Stomach (tissue), 4 donors: ENCODE results near the gene TRAPPC10.

Source experiments
- EP300 ChIP-seq: sonication (generic); formaldehyde crosslinking; IDR thresholded peaks from one replicate; pipeline ENCODE4 v1.6.1; 2017; ENCODE audit warnings: antibody characterized with exemption
- POLR2A ChIP-seq, 4 donors: fragments of 450-650 bp; IDR thresholded peaks; one replicate each; pipeline ENCODE4 v1.6.1; 2016; ENCODE audit warnings: antibody characterized with exemption in 4 of 4, control low read depth in 2 of 4, mild to moderate bottlenecking in 1 of 4, moderate library complexity in 1 of 4
- POLR2AphosphoS5 ChIP-seq, 3 donors: sonication (generic); formaldehyde crosslinking; IDR thresholded peaks; one replicate each; pipeline ENCODE4 v1.6.1; 2016; ENCODE audit warnings: antibody characterized with exemption in 3 of 3

DNA sequence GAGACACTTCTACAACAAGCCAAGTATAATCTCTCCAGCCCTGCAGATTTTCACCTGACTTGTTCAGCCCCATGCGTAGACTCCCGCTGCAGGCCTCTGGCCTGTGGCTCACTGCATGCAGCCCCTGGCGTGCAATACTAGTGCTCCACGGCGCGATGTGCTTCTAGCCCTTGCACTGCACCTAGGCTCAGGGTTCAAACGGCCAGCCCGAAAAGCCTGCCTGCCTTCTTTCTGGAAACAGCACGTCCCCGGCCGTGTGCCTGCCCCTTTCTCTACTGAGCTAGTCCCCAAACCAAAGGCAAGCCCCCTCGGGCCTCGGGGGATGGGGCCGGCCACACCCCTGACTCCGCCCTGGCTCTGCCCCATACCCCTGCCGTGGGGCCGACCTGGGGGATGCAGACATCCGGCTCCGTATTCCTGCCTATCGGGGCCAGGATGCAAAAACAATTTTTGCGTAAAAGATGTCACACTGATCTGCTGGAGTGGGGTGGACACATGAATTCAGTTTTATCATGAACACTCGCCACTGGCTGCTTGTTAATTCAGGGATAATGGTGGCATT lies 26.3 kb upstream of the TRAPPC10 start:
- TF ChIP-seq POLR2AphosphoS5 (IDR thresholded peaks at IDR 0.05) (no peak), POLR2A (IDR thresholded peaks at IDR 0.05) (no peak), EP300 (no peak)
